Measurements from ENCODE around the gene SLC35F2.

DNA sequence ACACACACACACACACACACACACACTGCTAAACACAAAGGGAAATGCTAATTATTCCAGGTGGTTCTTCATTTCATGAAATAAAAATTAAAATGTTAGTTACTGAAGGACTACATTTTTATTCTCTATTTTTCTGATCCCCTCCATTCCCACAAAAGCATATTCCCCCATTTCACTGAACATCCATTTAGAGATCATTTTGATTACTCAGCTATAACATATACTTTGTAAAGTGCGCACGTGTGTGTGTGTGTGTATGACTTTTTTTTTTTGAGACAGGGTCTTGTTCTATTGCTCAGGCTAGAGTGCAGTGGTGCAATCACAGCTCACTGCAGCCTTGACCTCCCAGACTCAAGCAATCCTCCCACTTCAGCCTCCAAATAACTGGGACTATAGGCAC, 42.6 kb downstream of the SLC35F2 start:
- TF ChIP-seq ZNF331 (CRISPR knock-in tag; IDR thresholded peaks at IDR 0.05) (no peak), ZFP41 (CRISPR knock-in tag; IDR thresholded peaks at IDR 0.05; ENCODE audit: borderline replicate concordance) (no peak), ZSCAN9 (CRISPR knock-in tag; IDR thresholded peaks at IDR 0.05; ENCODE audit: borderline replicate concordance) (no peak), ZMYM4 (CRISPR knock-in tag; IDR thresholded peaks at IDR 0.05) (no peak)
- TF ChIP-seq, protein P1, sequence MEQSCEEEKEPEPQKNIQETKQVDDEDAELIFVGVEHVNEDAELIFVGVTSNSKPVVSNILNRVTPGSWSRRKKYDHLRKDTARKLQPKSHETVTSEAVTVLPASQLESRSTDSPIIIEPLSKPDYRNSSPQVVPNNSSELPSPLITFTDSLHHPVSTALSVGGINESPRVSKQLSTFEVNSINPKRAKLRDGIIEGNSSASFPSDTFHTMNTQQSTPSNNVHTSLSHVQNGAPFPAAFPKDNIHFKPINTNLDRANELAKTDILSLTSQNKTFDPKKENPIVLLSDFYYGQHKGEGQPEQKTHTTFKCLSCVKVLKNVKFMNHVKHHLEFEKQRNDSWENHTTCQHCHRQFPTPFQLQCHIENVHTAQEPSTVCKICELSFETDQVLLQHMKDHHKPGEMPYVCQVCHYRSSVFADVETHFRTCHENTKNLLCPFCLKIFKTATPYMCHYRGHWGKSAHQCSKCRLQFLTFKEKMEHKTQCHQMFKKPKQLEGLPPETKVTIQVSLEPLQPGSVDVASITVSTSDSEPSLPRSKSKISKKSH (CRISPR knock-in tag; IDR thresholded peaks at IDR 0.05; ENCODE audit: borderline replicate concordance), result no peak

Data from HepG2 (cell line).